HG03064 (cell line): Measurements from ENCODE around the gene ERCC6L2.

Experiments used
- ATAC-seq: cut with Tn5 transposase; IDR thresholded peaks from one replicate; pipeline ENCODE4 v1.9.1; 2021; ENCODE audit warnings: low read depth; ENCODE audit not compliant: unreplicated experiment

ERCC6L2 gene

DNA sequence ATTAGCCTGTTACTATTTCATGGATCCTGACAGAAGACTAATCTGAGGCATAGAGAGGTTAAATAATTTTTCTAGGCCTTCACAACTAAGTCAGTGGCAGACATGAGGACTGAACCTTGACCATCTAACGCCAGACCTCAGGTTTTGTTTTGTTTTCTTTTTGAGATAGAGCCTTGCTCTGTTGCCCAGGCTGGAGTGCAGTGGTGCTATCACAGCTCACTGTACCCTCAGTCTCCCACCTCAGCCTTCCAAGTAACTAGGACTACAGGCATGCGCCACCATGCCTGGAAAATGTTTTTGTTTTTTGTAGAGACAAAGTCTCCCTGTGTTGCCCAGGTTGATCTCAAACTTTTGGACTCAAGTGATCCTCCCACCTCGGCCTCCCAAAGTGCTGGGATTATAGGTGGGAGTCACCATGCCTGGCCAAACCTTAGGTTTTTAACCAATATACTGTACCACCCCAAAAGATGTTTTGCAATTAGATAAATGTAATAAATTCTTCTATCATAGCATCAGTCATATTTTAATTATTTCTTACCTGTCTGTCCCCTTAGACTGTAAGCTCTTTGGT is 35.4 kb downstream of the ERCC6L2 start:
- ATAC-seq, result no peak

- ATAC-seq, result no peak
Observed at GRCh38 chr9:95912773-95913172, 37.3 kb downstream of the ERCC6L2 start.

DNA sequence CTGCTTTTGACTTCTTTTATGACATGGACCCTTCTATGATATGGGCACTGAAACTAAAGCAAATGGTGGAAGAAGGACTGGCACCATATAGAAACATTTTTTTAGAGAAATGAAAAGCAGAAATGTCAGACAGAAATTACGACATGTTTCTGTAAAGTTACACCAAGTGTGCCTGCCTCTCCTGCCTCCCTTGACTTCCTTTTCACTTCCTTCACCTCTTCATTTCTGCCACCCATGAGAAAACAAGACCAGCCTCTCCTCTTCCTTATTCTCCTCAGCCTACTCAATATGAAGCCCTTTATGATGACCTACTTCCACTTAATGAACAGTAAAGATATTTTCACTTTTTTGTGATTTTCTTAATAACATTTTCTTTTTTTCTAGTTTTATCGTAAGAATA is 44.5 kb downstream of the ERCC6L2 start:
- no peak for ATAC-seq

- no peak for ATAC-seq
Observed at GRCh38 chr9:95923794-95924193, 48.3 kb downstream of the ERCC6L2 start.

DNA sequence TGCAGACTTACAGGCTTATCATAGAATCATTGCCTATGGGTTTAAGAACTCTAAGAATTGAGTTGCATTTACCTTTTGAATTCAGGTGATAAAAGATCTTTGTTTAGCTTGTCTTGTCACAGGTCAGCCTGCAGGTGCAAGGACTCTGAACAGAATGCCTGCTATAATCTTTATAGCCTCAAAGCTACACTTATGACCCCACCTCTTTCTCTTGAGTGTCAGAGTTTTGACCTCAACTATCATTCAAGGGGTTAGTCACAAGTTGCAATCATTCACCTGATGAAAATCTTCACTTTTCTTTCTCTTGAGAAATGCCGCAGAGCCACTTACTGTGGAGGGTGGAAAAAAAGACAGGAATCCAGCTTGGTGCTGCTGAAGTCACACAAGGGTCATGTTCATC is 49.5 kb downstream of the ERCC6L2 start:
- no peak for ATAC-seq

DNA sequence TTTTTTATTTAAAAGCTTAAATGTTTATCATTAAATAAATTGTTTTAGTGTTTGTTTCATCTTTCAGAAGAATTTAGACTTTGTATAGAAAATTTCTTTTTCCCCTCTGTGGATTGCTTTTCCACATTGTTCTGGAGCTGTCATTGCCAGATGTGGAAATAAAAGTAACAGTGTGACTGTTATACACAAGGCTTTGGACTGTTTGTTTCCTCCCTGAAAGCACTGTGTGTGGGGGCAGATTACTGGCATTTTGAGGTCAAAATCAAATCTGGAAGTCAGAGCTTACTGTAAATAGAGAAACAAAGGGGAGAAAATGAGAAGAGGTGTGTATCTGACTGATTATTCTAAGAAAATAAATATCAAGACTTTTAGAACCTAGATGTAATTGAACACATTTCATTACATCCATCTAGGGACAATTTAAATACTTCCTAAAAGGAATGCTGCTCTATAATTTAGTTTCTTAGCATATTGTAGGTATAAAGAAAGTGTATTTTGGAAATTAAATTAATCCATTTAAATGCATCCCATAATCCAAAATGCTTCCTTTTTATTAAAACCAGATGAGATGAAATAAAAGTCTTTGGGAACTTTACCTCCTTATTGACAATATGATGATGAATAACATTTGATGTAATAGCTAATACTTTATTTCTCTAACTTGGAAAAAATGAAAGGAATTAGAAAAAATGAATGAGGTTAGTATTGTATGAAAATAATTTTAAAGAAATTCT is 51.9 kb downstream of the ERCC6L2 start:
- ATAC-seq, result no peak

DNA sequence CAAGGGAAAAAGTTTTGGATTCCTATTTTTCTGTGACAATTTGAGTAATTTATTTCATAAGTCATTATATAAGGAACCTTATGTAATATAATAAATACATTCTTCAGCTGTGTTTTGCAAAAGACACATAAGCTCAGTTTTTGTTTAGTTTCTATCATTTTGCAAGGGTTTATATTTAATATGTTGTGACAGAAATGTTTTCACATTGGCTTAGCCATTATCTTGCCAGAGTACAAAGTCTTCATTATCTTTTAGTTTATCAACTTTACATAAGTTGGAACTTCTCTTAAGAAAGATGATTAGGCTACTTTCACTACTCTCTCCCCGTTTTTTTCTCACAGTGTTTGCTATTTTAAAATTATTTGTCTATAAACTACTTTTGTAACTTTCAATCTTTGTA is 54.8 kb downstream of the ERCC6L2 start:
- no peak for ATAC-seq

DNA sequence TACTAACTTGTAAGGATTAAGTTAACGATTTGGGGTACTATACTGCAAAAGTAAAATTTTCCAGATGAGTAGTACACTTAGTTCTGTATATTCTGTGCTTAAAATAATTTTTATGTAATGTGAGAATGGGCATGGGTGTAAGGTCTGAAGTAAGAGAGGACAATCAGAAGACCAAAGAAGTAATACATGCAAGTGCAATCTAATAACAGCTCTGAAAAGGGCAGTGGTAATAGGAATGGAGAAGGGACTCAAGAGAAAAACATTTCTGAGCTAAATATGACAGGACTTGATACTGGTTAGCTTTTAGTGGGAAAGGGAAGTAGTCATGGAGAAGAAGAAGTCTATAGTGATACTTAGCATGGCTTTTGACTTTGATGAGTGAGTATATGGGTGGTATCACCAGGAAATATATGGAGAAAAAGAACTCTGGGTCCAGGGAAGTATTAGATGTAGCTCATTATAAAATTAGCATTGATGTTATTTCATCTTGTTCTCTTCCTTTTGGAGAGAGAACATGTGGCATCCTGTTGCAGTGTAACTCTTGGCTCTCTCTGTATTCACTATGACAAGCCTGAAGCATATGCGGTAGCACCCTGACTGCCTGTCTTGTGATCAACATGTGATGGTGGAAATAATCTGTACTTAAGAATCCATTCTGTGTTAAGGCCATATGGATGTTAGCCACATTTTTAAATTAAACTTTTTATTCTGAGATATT is 60.5 kb downstream of the ERCC6L2 start:
- no peak for ATAC-seq

GRCh38 chr9:95936579-95937075 is 61.1 kb downstream of the ERCC6L2 start:
- no peak for ATAC-seq

DNA sequence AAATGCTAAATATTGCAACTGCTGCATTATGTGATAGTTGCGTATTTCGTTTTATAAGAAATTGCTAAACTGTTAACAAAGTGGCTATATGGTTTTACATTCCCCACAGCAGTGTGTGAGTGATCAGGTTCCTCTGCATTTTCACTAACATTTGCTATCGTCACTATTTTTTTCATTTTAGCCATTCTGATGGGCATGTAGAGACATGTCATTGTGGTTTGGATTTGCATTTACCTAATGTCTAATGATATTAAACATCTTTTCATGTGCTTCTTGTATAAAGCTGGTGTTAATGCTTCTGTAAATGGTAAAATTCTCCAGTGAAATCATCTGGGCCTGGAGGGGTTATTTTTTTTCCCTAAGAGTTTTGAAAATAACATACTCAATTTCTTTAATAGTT is 61.6 kb downstream of the ERCC6L2 start:
- ATAC-seq, result no peak

GRCh38 chr9:95938724-95939123 is 63.2 kb downstream of the ERCC6L2 start:
- ATAC-seq, result no peak

GRCh38 chr9:95939472-95939871 is 64.0 kb downstream of the ERCC6L2 start:
- ATAC-seq, result no peak

GRCh38 chr9:95940265-95940664 is 64.8 kb downstream of the ERCC6L2 start:
- ATAC-seq, result no peak

GRCh38 chr9:95942016-95942415 is 66.5 kb downstream of the ERCC6L2 start:
- no peak for ATAC-seq

GRCh38 chr9:95947118-95947517 is 71.6 kb downstream of the ERCC6L2 start:
- no peak for ATAC-seq

GRCh38 chr9:95952471-95952870 is 77.0 kb downstream of the ERCC6L2 start:
- no peak for ATAC-seq

- ATAC-seq, result no peak
Observed at GRCh38 chr9:95953986-95954385, 78.5 kb downstream of the ERCC6L2 start.

DNA sequence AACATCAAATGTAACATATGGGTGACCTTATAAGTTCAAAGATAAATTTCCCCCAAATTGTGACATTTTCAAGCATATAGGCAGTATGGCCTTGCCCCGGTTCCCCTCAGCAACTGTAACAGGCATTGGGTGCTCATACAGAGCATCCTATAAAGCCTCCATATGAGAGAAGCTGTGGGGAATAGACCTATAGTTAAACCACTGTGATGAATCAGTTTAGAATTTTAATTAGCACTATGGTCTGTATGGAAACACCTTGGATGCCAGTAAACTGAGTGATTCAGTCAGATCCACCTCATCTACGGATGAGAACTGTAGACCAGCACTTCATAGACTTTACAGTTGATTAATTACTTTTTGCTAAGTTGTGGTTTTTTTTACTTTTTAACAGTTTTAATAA is 79.4 kb downstream of the ERCC6L2 start:
- ATAC-seq, result no peak

DNA sequence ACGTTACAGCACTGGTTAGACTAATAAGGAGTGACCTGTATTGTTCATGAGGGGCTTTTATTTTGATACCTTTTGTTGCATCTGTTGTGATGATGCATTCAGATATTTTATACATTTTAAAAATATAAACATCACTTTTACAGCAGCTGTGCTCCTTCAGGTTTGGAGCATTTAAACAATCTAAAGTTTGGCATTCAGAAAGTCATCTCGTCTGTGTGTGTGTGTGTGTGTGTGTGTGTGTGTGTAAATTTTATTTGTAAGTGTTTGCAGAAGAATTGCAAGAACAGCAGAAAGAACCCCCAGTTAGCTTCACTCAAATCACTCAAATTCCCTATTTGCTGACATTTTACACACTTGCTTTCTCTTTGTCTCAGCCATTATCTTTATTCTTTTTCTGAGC is 87.4 kb downstream of the ERCC6L2 start:
- no peak for ATAC-seq

- ATAC-seq, result no peak
Observed at GRCh38 chr9:95963659-95964058, 88.2 kb downstream of the ERCC6L2 start.

- ATAC-seq, result no peak
Observed at GRCh38 chr9:95966306-95966705, 90.8 kb downstream of the ERCC6L2 start.

DNA sequence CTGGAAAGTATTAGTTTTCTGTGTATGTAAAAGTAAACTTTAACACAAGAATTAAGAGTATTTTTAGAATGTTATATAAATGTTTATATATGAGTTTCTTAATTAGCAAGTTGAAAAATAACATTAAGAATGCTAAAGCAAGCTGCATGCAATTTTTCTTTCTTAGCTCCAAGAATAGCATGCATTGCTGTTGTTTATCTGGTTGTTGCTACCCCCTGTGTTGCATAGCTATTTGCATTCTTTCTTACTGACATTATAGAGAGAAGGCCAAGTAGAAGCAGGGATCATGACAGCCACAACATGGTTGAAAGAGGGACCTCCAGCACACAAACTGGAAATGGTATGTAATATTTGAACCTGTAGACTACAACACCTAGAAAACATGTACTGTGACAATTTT is 94.8 kb downstream of the ERCC6L2 start:
- ATAC-seq, result no peak
